Activated T-cell treated with anti-CD3 and anti-CD28 coated beads, Interleukin-2, amount 50 U/mL, for 48 hours (primary cell): Measurements from ENCODE around the gene CACNA1C.

Source experiments
- DNase-seq, 2 experiments: peaks; one replicate each; pipeline ENCODE4 v3.0.0-alpha.2; 2020

The CACNA1C gene

GRCh38 chr12:2498964-2499500, 446.2 kb downstream of the CACNA1C start:
- no peak for DNase-seq

GRCh38 chr12:2501464-2502191, 448.8 kb downstream of the CACNA1C start:
- no peak for DNase-seq

GRCh38 chr12:2503036-2503435, 450.2 kb downstream of the CACNA1C start:
- DNase-seq = no peak

GRCh38 chr12:2503762-2504161, 451.0 kb downstream of the CACNA1C start:
- DNase-seq = no peak

GRCh38 chr12:2504577-2504976, 451.8 kb downstream of the CACNA1C start:
- DNase-seq = no peak

GRCh38 chr12:2507814-2508213, 455.0 kb downstream of the CACNA1C start:
- DNase-seq = no peak

- DNase-seq = no peak
These were observed 456.4 kb downstream of the CACNA1C start for GRCh38 chr12:2509137-2509536.

- DNase-seq = no peak
These were observed 457.3 kb downstream of the CACNA1C start for GRCh38 chr12:2510045-2510444.

GRCh38 chr12:2513141-2514037, 460.6 kb downstream of the CACNA1C start:
- DNase-seq = no peak

GRCh38 chr12:2514038-2514340, 461.2 kb downstream of the CACNA1C start:
- no peak for DNase-seq

GRCh38 chr12:2520722-2521246, 468.0 kb downstream of the CACNA1C start:
- no peak for DNase-seq

GRCh38 chr12:2523317-2523716, 470.5 kb downstream of the CACNA1C start:
- no peak for DNase-seq

GRCh38 chr12:2523844-2524243, 471.1 kb downstream of the CACNA1C start:
- DNase-seq = no peak

GRCh38 chr12:2526371-2526770, 473.6 kb downstream of the CACNA1C start:
- no peak for DNase-seq

GRCh38 chr12:2528001-2528400, 475.2 kb downstream of the CACNA1C start:
- DNase-seq = no peak

- no peak for DNase-seq
These were observed 477.0 kb downstream of the CACNA1C start for GRCh38 chr12:2529807-2530206.

- no peak for DNase-seq
These were observed 478.6 kb downstream of the CACNA1C start for GRCh38 chr12:2531371-2531770.

GRCh38 chr12:2533036-2533435, 480.2 kb downstream of the CACNA1C start:
- no peak for DNase-seq

- DNase-seq = no peak
These were observed 482.9 kb downstream of the CACNA1C start for GRCh38 chr12:2535583-2536204.

GRCh38 chr12:2536724-2537123, 483.9 kb downstream of the CACNA1C start:
- DNase-seq = no peak

- no peak for DNase-seq
These were observed 485.2 kb downstream of the CACNA1C start for GRCh38 chr12:2537868-2538541.

GRCh38 chr12:2539938-2540337, 487.2 kb downstream of the CACNA1C start:
- no peak for DNase-seq

GRCh38 chr12:2540535-2540941, 487.8 kb downstream of the CACNA1C start:
- DNase-seq = no peak
